Keratinocyte (primary cell): ENCODE results near the gene HCRTR1. TPM values are rescaled to one million over a fixed set of nuclear protein-coding genes. Genes with fewer than 3 reads are reported as not detected.

Experiments
- DNase-seq: peaks from one replicate; pipeline ENCODE4 v3.0.0-alpha.2; 2011; ENCODE audit warnings: low read depth, missing footprints, low spot score
- FAIRE-seq: peaks from 2 replicates; lab custom pipeline; 2011; peaks lifted over from hg19 to GRCh38; lab: Jason Lieb, UNC
- H2AFZ ChIP-seq: 2 replicates; pipeline ENCODE4 v1.6.0; 2012; ENCODE audit warnings: low read length, control low read depth, inconsistent platforms; ENCODE audit not compliant: control insufficient read depth
- H3K27ac ChIP-seq: 2 replicates; pipeline ENCODE4 v1.5.1; 2011; ENCODE audit warnings: low read length; ENCODE audit not compliant: control insufficient read depth, insufficient read depth
- H3K27me3 ChIP-seq: 3 replicates; pipeline ENCODE4 v1.6.0; 2011; ENCODE audit warnings: low read length; ENCODE audit not compliant: control insufficient read depth, insufficient read depth; ENCODE audit errors: extremely low read depth
- H3K36me3 ChIP-seq, 2 experiments: 2 replicates in 1 of 2; 3 replicates in 1 of 2; pipeline ENCODE4 v1.5.1; 2011; ENCODE audit warnings: low read length in 2 of 2, mild to moderate bottlenecking in 1 of 2; ENCODE audit not compliant: control insufficient read depth in 2 of 2, insufficient read depth in 2 of 2; ENCODE audit errors: extremely low read depth in 1 of 2
- H3K4me1 ChIP-seq: 3 replicates; pipeline ENCODE4 v1.5.1; 2011; ENCODE audit warnings: low read length; ENCODE audit not compliant: control insufficient read depth, insufficient read depth; ENCODE audit errors: extremely low read depth
- H3K4me2 ChIP-seq: 3 replicates; pipeline ENCODE4 v1.6.0; 2011; ENCODE audit warnings: low read depth, low read length; ENCODE audit not compliant: control insufficient read depth, insufficient read depth; ENCODE audit errors: extremely low read depth
- H3K4me3 ChIP-seq, 3 experiments: fragments of 200-600 bp in 1 of 3; sonication (generic) in 1 of 3; 2 replicates in 2 of 3; 3 replicates in 1 of 3; pipeline ENCODE4 v1.5.1; 2011 to 2016; ENCODE audit warnings: low read length in 3 of 3, mild to moderate bottlenecking in 3 of 3, control low read depth in 2 of 3, inconsistent platforms in 1 of 3, low read depth in 1 of 3, mixed read lengths in 1 of 3, mixed run types in 1 of 3, moderate library complexity in 1 of 3; ENCODE audit not compliant: control insufficient read depth in 2 of 3, insufficient read depth in 2 of 3; ENCODE audit errors: extremely low read depth in 1 of 3
- H3K79me2 ChIP-seq: 2 replicates; pipeline ENCODE4 v1.6.0; 2012; ENCODE audit warnings: low read length; ENCODE audit not compliant: control insufficient read depth, insufficient read depth
- H3K9ac ChIP-seq: 3 replicates; pipeline ENCODE4 v1.6.0; 2011; ENCODE audit warnings: low read length; ENCODE audit not compliant: control insufficient read depth, insufficient read depth; ENCODE audit errors: extremely low read depth
- H3K9me1 ChIP-seq: 3 replicates; pipeline ENCODE4 v1.6.0; 2011; ENCODE audit warnings: low read length; ENCODE audit not compliant: control insufficient read depth, insufficient read depth; ENCODE audit errors: extremely low read depth
- H3K9me3 ChIP-seq: 2 replicates; pipeline ENCODE4 v1.5.1; 2012; ENCODE audit warnings: low read depth, low read length; ENCODE audit not compliant: control insufficient read depth
- H4K20me1 ChIP-seq: 3 replicates; pipeline ENCODE4 v1.6.0; 2011; ENCODE audit warnings: low read length; ENCODE audit not compliant: control insufficient read depth, insufficient read depth; ENCODE audit errors: extremely low read depth
- CTCF ChIP-seq, 3 experiments: IDR thresholded peaks in 1 of 3; conservative IDR thresholded peaks in 1 of 3; optimal IDR thresholded peaks in 1 of 3; 2 replicates in 2 of 3; 3 replicates in 1 of 3; pipeline versions ENCODE3 to v1.5.1; 2011; ENCODE audit warnings: low read length in 3 of 3, mild to moderate bottlenecking in 3 of 3, moderate library complexity in 2 of 3, control low read depth in 1 of 3, inconsistent platforms in 1 of 3; ENCODE audit not compliant: insufficient read depth in 2 of 3; ENCODE audit errors: extremely low read depth in 1 of 3
- EZH2 ChIP-seq: IDR thresholded peaks from one replicate; pipeline ENCODE4 v1.6.1; 2012; ENCODE audit warnings: inconsistent platforms, mild to moderate bottlenecking, low read length, moderate library complexity
- dilution Hi-C: fragments of 300-500 bp; cut with MboI; formaldehyde crosslinking; loops from one replicate; pipeline ENCODE4 v1.7.0; 2020; ENCODE audit warnings: low sequenced_read_pairs; ENCODE audit not compliant: extremely low pct_ligation_motif_present
- polyA plus RNA-seq, 5 experiments: library from polyadenylated mRNA; depleted of rRNA in 3 of 5; stranded (reverse) in 3 of 5; stranded (forward) in 1 of 5; unstranded in 1 of 5; fragments of >200 nt; gene quantifications; 1 replicate in 1 of 5; 2 replicates in 3 of 5; 3 replicates in 1 of 5; pipeline versions ENCODE4 v1.2.1 to v1.2.3, GENCODE V29; 2011 to 2012; ENCODE audit warnings: missing spikeins in 2 of 5, low read depth in 1 of 5, low replicate concordance in 1 of 5

The HCRTR1 gene
- polyA plus RNA-seq, 1 donor (not counting 4 experiments of a cell fraction or from before 2014, with no cell fraction given) = not detected

DNA sequence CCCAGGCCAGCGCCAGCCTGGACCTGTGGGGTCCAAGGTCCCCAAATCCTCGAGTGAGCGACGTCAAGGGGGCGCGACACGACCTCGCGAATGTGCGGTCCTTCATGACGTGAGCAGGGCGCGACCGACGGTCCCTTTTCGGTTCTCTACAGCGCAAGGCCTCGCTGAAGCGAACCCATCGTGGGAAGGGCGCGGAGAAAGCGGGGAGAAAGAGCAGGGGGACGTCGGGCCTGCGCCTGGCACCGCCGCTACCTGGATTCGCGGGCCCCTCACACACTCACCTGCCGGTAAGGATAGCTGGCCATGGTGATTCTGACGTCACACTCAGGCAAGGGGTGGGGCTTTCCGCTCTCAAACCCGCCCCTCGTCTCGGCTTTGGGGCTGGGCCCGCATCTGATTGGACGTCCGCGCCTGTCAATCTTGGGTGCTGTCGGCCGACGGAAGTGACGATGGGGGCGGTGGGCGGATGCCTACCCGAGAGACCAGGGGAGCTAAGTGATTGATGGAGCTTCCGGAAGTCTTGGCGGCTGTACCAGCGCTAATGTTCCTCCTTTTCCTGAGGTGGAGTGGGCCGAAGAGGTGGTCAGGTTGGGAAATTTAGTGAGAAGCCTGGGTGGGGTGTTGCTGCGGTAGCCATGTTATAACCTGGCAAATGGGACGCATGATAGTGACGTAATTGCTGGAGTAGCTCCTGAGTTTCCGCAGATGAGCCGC is 27.2 kb downstream of the HCRTR1 start, which contains the start of gene PEF1:
TSS of gene PEF1 (minus strand) at position 317 of the 714 bp plus-strand sequence. CDS start at position 305, 12 bp downstream.
- no peaks in the 10 kb centered on the region for H3K9me3 ChIP-seq
- peak within 1 kb of the TSS; percentile 99 for H3K27ac ChIP-seq
- H3K9me1 ChIP-seq = no peaks in the 10 kb centered on the region
- no peaks in the 10 kb centered on the region for H4K20me1 ChIP-seq
- H2AFZ ChIP-seq = peak within 1 kb of the TSS; percentile 99
- no peak for TF ChIP-seq CTCF (optimal IDR thresholded peaks at IDR 0.05 in 1 of 3, IDR thresholded peaks at IDR 0.05 in 1 of 3, conservative IDR thresholded peaks at IDR 0.05 in 1 of 3; ENCODE audit: extremely low read depth in 1 of 3, insufficient read depth in 2 of 3, low read length in 3 of 3)
- no peak for TF ChIP-seq EZH2
- H3K27me3 ChIP-seq = no peaks in the 10 kb centered on the region
- dilution Hi-C loops = no loop called here
- FAIRE-seq = peak; percentile 87
- peak within 1 kb of the TSS; percentile 99 for H3K9ac ChIP-seq
- H3K36me3 ChIP-seq = peaks cover 0 to 23% of the 10 kb centered on the region in 2 experiments
- H3K4me1 ChIP-seq = peaks cover 42% of the 10 kb centered on the region
- peak within 1 kb of the TSS; percentile 100 for H3K4me2 ChIP-seq
- peaks cover 43% of the 10 kb centered on the region for H3K79me2 ChIP-seq
- peak within 1 kb of the TSS; percentile 71 to 99 (median 92) for H3K4me3 ChIP-seq
- peak; percentile 79 for DNase-seq

DNA sequence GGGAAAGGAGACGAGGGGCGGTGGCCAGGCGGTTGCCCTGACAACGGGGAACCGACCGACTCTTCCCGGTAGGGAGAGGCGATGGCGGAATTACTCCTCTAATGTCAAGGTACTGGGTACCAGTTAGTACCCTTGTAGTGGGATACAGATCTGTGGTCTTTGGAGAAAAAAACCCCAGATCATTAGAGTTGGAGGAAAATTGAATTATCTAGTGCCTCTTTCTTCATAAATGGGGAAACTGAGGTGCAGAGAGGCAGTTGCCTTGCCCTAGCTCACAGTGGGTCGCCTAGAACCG is 27.7 kb downstream of the HCRTR1 start:
- H3K4me3 ChIP-seq = peak overlapping the region; percentile 71 to 99 (median 92)
- peaks cover 37% of the 10 kb centered on the region for H3K4me1 ChIP-seq
- no peak for FAIRE-seq
- peak overlapping the region; percentile 99 for H3K27ac ChIP-seq
- H3K4me2 ChIP-seq = peak overlapping the region; percentile 98
- peaks cover 0 to 21% of the 10 kb centered on the region in 2 experiments for H3K36me3 ChIP-seq
- no peaks in the 10 kb centered on the region for H3K9me3 ChIP-seq
- no peak for DNase-seq
- no peak for TF ChIP-seq EZH2
- H2AFZ ChIP-seq = peak overlapping the region; percentile 91
- no peaks in the 10 kb centered on the region for H3K27me3 ChIP-seq
- no peaks in the 10 kb centered on the region for H4K20me1 ChIP-seq
- dilution Hi-C loops = no loop called here
- H3K9ac ChIP-seq = peak overlapping the region; percentile 99
- peaks cover 40% of the 10 kb centered on the region for H3K79me2 ChIP-seq
- no peaks in the 10 kb centered on the region for H3K9me1 ChIP-seq
